Stomach (tissue), 9 donors: ENCODE measurements around the gene TUSC2. TPM values are rescaled to one million over a fixed set of nuclear protein-coding genes. Genes with fewer than 3 reads are reported as not detected.
A peak's percentile ranks its signal among the peaks of the same experiment; 100 is the strongest.

ENCODE experiments used
- DNase-seq, 2 donors: peaks; one replicate each; pipeline versions ENCODE4 v3.0.0 to v3.0.0-alpha.2; 2013 to 2019
- H3K27ac ChIP-seq, 5 donors: fragments of 200-600 bp in 4 of 5; sonication (generic) in 4 of 5; one replicate each; pipeline ENCODE4 v1.5.1; 2013 to 2019; ENCODE audit warnings: mild to moderate bottlenecking in 1 of 5, moderate library complexity in 1 of 5
- H3K27me3 ChIP-seq, 3 donors: fragments of 200-600 bp; sonication (generic); one replicate each; pipeline ENCODE4 v1.5.1; 2017 to 2019; ENCODE audit warnings: mixed run types in 1 of 3
- H3K36me3 ChIP-seq, 4 donors: fragments of 200-600 bp; sonication (generic); 1 replicate in 3 of 4; 2 replicates in 1 of 4; pipeline ENCODE4 v1.5.1; 2016 to 2019
- H3K4me1 ChIP-seq, 4 donors: fragments of 200-600 bp; sonication (generic); one replicate each; pipeline ENCODE4 v1.5.1; 2016 to 2019
- H3K4me3 ChIP-seq, 4 donors: fragments of 200-600 bp; sonication (generic) in 3 of 4; one replicate each; pipeline ENCODE4 v1.5.1; 2016 to 2019; ENCODE audit warnings: mild to moderate bottlenecking in 1 of 4
- H3K9me3 ChIP-seq, 4 donors: fragments of 200-600 bp; sonication (generic); one replicate each; pipeline ENCODE4 v1.5.1; 2016 to 2019
- EP300 ChIP-seq: sonication (generic); formaldehyde crosslinking; IDR thresholded peaks from one replicate; pipeline ENCODE4 v1.6.1; 2017; ENCODE audit warnings: antibody characterized with exemption
- POLR2A ChIP-seq, 4 donors: fragments of 450-650 bp; IDR thresholded peaks; one replicate each; pipeline ENCODE4 v1.6.1; 2016; ENCODE audit warnings: antibody characterized with exemption in 4 of 4, control low read depth in 2 of 4, mild to moderate bottlenecking in 1 of 4, moderate library complexity in 1 of 4
- POLR2AphosphoS5 ChIP-seq, 3 donors: sonication (generic); formaldehyde crosslinking; IDR thresholded peaks; one replicate each; pipeline ENCODE4 v1.6.1; 2016; ENCODE audit warnings: antibody characterized with exemption in 3 of 3
- WGBS, 5 donors: extraction: QIAGEN DNeasy Blood & Tissue Kit in 3 of 5; methylation state at CpG; one replicate each; pipeline versions ENCODE4 v1.1.5 to v1.1.7; 2013 to 2018; 5-methylcytosine and 5-hydroxymethylcytosine counted together
- intact Hi-C: fragments of 100-400 bp; cut with DNase I; formaldehyde crosslinking; loops from one replicate; pipeline ENCODE4 v1.15.1; 2023; ENCODE audit warnings: low total_unique reads
- polyA plus RNA-seq, 3 donors: library from polyadenylated mRNA; stranded (reverse); fragments of 200-250 nt; gene quantifications; one replicate each; pipeline ENCODE4 v1.2.3, GENCODE V29; 2013
- total RNA-seq, 5 donors: library from RNA; depleted of rRNA; stranded (reverse); fragments of >200 nt; gene quantifications; one replicate each; pipeline versions ENCODE4 v1.1.0 to v1.2.3, GENCODE V29; 2014 to 2016
- TF ChIP-seq, protein P1 (sequence below), 7 experiments: fragments of 450-650 bp in 4 of 7; fragments of 200-600 bp in 3 of 7; sonication (generic) in 3 of 7; IDR thresholded peaks; one replicate each; pipeline ENCODE4 v1.5.1; 2016 to 2019; ENCODE audit warnings: antibody characterized with exemption in 7 of 7, control low read depth in 2 of 7, mild to moderate bottlenecking in 1 of 7
- donor health status: healthy with polysubstance abuse.
- donor health status: Bipolar disorder and iron deficiency.
- donor health status: healthy.

The TUSC2 gene
- total and polyA plus RNA-seq, 8 donors = 2.3 to 63.4 (median 40.3) TPM; not detected in 1

DNA sequence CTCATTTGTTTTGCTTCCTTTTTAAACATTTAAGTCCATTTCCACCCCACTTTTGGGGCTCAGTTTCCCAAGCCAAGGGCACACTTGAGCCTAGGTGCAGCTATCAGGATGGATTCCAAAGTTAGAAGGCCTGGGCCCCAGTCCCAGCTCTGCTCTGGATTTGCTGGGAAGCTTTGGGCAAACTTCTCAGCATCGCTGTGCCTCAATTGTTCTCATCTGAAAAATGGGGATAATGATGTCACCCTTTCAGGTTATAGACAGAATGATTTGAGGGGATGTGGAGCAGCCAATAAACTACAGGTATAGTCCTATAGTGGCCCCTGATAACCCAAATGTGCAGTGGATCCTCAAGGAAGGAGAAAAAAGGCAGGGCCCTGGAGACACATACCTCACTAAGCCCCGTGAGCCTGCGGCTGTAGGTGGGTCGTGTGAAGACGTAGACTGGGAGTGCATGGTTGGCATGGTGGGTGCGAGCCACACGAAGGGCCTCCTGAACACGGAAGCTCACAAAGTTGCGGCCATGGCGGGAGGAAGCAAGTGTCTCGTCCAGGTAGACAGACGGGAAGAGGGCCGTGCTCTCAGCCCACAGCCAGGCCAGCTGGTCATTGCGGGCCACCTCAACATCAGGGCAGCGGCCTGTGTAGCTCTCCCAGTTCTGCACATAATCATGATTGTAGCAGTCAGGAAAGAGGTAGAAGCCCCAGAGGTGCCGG, 8.7 kb downstream of the TUSC2 start:
- no peaks in the 10 kb centered on the region for H3K9me3 ChIP-seq
- peak overlapping the region; percentile 13 to 88 (median 82) for H3K4me3 ChIP-seq
- 89 to 92% (median 90%) methylated on average over 15 to 16 of the region's 16 CpGs for WGBS, 5 donors
- H3K27me3 ChIP-seq = no peaks in the 10 kb centered on the region
- intact Hi-C loops = no loop called here
- DNase-seq = no peak
- peak overlapping the region; percentile 25 to 95 (median 82) for H3K27ac ChIP-seq
- H3K36me3 ChIP-seq = peaks cover 12 to 44% (median 40%) of the 10 kb centered on the region in 4 donors
- TF ChIP-seq, protein P1, sequence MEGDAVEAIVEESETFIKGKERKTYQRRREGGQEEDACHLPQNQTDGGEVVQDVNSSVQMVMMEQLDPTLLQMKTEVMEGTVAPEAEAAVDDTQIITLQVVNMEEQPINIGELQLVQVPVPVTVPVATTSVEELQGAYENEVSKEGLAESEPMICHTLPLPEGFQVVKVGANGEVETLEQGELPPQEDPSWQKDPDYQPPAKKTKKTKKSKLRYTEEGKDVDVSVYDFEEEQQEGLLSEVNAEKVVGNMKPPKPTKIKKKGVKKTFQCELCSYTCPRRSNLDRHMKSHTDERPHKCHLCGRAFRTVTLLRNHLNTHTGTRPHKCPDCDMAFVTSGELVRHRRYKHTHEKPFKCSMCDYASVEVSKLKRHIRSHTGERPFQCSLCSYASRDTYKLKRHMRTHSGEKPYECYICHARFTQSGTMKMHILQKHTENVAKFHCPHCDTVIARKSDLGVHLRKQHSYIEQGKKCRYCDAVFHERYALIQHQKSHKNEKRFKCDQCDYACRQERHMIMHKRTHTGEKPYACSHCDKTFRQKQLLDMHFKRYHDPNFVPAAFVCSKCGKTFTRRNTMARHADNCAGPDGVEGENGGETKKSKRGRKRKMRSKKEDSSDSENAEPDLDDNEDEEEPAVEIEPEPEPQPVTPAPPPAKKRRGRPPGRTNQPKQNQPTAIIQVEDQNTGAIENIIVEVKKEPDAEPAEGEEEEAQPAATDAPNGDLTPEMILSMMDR (IDR thresholded peaks at IDR 0.05) = no peak
- no peak for TF ChIP-seq EP300
- no peak for TF ChIP-seq POLR2AphosphoS5 (IDR thresholded peaks at IDR 0.05)
- TF ChIP-seq POLR2A (IDR thresholded peaks at IDR 0.05) = no peak
- H3K4me1 ChIP-seq = peaks cover 66 to 92% (median 86%) of the 10 kb centered on the region in 4 donors

DNA sequence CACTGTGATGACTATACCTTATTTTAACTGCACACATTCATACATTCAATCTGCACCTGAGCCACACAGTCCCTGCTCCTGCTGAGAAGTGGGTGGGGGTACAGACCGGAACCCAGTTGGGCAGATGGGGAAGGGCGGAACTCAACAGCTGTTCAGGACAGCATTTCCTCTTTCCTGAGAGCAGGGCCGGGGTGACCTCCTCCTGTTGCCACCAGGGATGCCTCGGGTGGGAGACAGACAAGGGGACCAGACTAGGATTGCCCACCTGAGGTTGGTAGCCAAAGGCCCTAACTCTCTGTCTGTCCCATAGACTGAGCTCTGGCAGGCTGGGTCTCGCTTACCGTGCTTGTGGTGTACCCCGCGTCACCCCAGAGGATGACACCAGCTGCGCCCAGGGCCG, 9.4 kb downstream of the TUSC2 start:
- 72 to 85% (median 75%) methylated on average over 8 to 10 of the region's 10 CpGs for WGBS, 5 donors
- H3K27ac ChIP-seq = peak overlapping the region; percentile 71 to 95 (median 82)
- intact Hi-C loops = no loop called here
- peaks cover 67 to 92% (median 85%) of the 10 kb centered on the region in 4 donors for H3K4me1 ChIP-seq
- DNase-seq = no peak
- no peaks in the 10 kb centered on the region for H3K9me3 ChIP-seq
- TF ChIP-seq POLR2AphosphoS5 (IDR thresholded peaks at IDR 0.05) = no peak
- TF ChIP-seq POLR2A (IDR thresholded peaks at IDR 0.05) = no peak
- TF ChIP-seq EP300 = no peak
- TF ChIP-seq, protein P1 (IDR thresholded peaks at IDR 0.05) = no peak
- peaks cover 12 to 44% (median 40%) of the 10 kb centered on the region in 4 donors for H3K36me3 ChIP-seq
- H3K4me3 ChIP-seq = peak overlapping the region in 3 of 4 donors; percentile 13 to 88 (median 82)
- no peaks in the 10 kb centered on the region for H3K27me3 ChIP-seq

DNA sequence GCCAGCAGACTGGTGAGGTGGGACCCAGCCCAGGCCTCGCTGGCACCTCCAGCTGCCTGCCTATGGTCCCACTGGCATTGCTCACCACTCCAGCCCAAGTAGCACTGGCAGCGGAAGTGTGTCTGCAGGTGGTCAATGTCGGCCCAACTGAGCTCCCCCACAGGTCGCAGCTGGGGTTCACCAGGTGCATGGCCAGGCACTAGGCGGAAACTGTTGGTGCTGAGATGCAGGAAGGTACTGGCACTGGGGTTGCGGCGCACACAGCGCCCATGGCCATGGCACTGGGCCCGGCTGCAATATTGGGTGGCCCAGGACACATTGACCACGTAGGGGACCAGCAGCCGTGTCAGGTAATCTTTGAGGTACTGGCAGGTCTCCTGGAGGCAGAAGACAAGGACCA, 9.9 kb downstream of the TUSC2 start:
- H3K27me3 ChIP-seq = no peaks in the 10 kb centered on the region
- H3K9me3 ChIP-seq = no peaks in the 10 kb centered on the region
- peak overlapping the region in 3 of 4 donors; percentile 13 to 88 (median 82) for H3K4me3 ChIP-seq
- peak overlapping the region; percentile 71 to 95 (median 82) for H3K27ac ChIP-seq
- H3K4me1 ChIP-seq = peaks cover 67 to 88% (median 81%) of the 10 kb centered on the region in 4 donors
- DNase-seq = no peak
- peaks cover 12 to 44% (median 40%) of the 10 kb centered on the region in 4 donors for H3K36me3 ChIP-seq
- TF ChIP-seq, protein P1 (IDR thresholded peaks at IDR 0.05) = no peak
- TF ChIP-seq POLR2A (IDR thresholded peaks at IDR 0.05) (no peak), POLR2AphosphoS5 (IDR thresholded peaks at IDR 0.05) (no peak), EP300 (no peak)
- intact Hi-C loops = no loop called here
- 73 to 83% (median 76%) methylated on average over 7 to 11 of the region's 11 CpGs for WGBS, 5 donors

DNA sequence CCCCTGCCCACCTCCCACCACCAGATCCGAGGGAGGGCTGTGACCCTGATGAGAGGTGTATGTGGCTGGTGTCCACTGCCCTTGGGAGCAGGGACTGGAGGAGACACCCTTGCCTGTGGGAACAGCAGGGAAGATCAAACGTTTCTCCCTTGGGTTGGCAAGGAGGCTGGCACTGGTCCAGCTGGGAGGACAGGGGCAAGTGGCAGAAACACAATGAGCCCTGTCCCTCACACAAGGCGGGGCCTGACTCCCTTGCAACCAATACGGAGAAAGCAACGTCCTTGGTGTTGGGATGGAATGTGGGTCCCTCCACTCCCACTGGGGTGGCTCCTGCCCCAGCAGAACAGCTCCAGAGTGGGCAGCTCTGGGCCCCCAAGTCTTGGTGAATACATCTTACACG, 10.7 kb downstream of the TUSC2 start:
- H3K4me3 ChIP-seq = peak overlapping the region in 1 of 4 donors; percentile 19
- DNase-seq = peak; percentile 70 to 72
- intact Hi-C loops = no loop called here
- H3K9me3 ChIP-seq = no peaks in the 10 kb centered on the region
- H3K4me1 ChIP-seq = peaks cover 59 to 79% (median 74%) of the 10 kb centered on the region in 4 donors
- H3K36me3 ChIP-seq = peaks cover 12 to 44% (median 40%) of the 10 kb centered on the region in 4 donors
- no peaks in the 10 kb centered on the region for H3K27me3 ChIP-seq
- TF ChIP-seq, protein P1 (IDR thresholded peaks at IDR 0.05) = no peak
- H3K27ac ChIP-seq = peak overlapping the region; percentile 80 to 95 (median 85)
- WGBS, 5 donors = 36 to 57% (median 49%) methylated on average over 5 to 6 of the region's 6 CpGs
